SK-N-SH (cell line): ENCODE data around the gene CNOT11. TPM values are rescaled to one million over a fixed set of nuclear protein-coding genes. Genes with fewer than 3 reads are reported as not detected.

Experiments used
- CTCF ChIA-PET: fragments of 300-600, 350-600 bp; formaldehyde crosslinking; extraction: SDS; loops from one replicate; lab custom pipeline; 2021; lab: Yijun Ruan, JAX
- POLR2A ChIA-PET: fragments of 350-600 bp; sonication (Branson Sonifier 250); formaldehyde crosslinking; extraction: SDS; loops from one replicate; lab custom pipeline; 2020; ENCODE audit warnings: antibody characterized with exemption, inconsistent platforms; lab: Yijun Ruan, JAX
- DNase-seq: peaks from one replicate; pipeline ENCODE4 v3.0.0; 2012
- H2AFZ ChIP-seq: fragments of 200-600 bp; sonication (generic); 2 replicates; pipeline ENCODE4 v1.8.1; 2016; ENCODE audit warnings: antibody characterized with exemption, mild to moderate bottlenecking, low read depth
- H3F3A ChIP-seq: fragments of 200-600 bp; sonication (generic); replicated peaks from 2 replicates; pipeline ENCODE3; 2016; ENCODE audit warnings: antibody characterized with exemption, mild to moderate bottlenecking; ENCODE audit not compliant: insufficient read depth
- H3K27ac ChIP-seq, 2 experiments: fragments of 200-500 bp in 1 of 2; fragments of 200-600 bp in 1 of 2; sonication (Bioruptor generic) in 1 of 2; sonication (generic), shearing (Covaris generic) in 1 of 2; 2 replicates each; pipeline versions ENCODE4 v1.5.1 to v1.6.1; 2014 to 2016; ENCODE audit warnings: low read depth in 2 of 2, inconsistent platforms in 1 of 2, low read length in 1 of 2, mild to moderate bottlenecking in 1 of 2, mixed read lengths in 1 of 2
- H3K27me3 ChIP-seq: fragments of 200-600 bp; sonication (generic), shearing (Covaris generic); 2 replicates; pipeline ENCODE4 v1.6.1; 2016; ENCODE audit warnings: mixed run types; ENCODE audit not compliant: insufficient read depth
- H3K36me3 ChIP-seq, 2 experiments: fragments of 200-500 bp in 1 of 2; fragments of 200-600 bp in 1 of 2; sonication (Bioruptor generic) in 1 of 2; sonication (generic) in 1 of 2; replicated peaks in 1 of 2; 2 replicates each; pipeline versions ENCODE3 to v1.5.1; 2014 to 2016; ENCODE audit warnings: low read length in 1 of 2, mild to moderate bottlenecking in 1 of 2; ENCODE audit not compliant: insufficient read depth in 2 of 2, control insufficient read depth in 1 of 2
- H3K4me1 ChIP-seq, 2 experiments: fragments of 200-500 bp in 1 of 2; fragments of 200-600 bp in 1 of 2; sonication (Bioruptor generic) in 1 of 2; sonication (generic), shearing (Covaris generic) in 1 of 2; 2 replicates each; pipeline versions ENCODE4 v1.5.1 to v1.6.1; 2014 to 2016; ENCODE audit warnings: low read depth in 1 of 2, low read length in 1 of 2, mixed run types in 1 of 2; ENCODE audit not compliant: insufficient read depth in 2 of 2, control insufficient read depth in 1 of 2
- H3K4me2 ChIP-seq: fragments of 200-600 bp; sonication (generic), shearing (Covaris generic); 2 replicates; pipeline ENCODE4 v1.6.1; 2017; ENCODE audit warnings: mixed run types
- H3K4me3 ChIP-seq, 2 experiments: fragments of 200-500 bp in 1 of 2; fragments of 200-600 bp in 1 of 2; sonication (Bioruptor generic) in 1 of 2; sonication (generic), shearing (Covaris generic) in 1 of 2; 2 replicates each; pipeline versions ENCODE4 v1.5.1 to v1.8.1; 2014 to 2016; ENCODE audit warnings: low read depth in 2 of 2, inconsistent platforms in 1 of 2, low read length in 1 of 2, mild to moderate bottlenecking in 1 of 2, mixed read lengths in 1 of 2, moderate library complexity in 1 of 2
- H3K79me2 ChIP-seq: fragments of 200-600 bp; sonication (generic); 2 replicates; pipeline ENCODE4 v1.8.1; 2017; ENCODE audit warnings: mild to moderate bottlenecking; ENCODE audit not compliant: insufficient read depth
- H3K9ac ChIP-seq: fragments of 200-600 bp; sonication (generic); 2 replicates; pipeline ENCODE4 v1.6.1; 2017; ENCODE audit warnings: mixed run types
- H3K9me2 ChIP-seq: fragments of 200-600 bp; sonication (generic); 2 replicates; pipeline ENCODE4 v1.6.1; 2017; ENCODE audit warnings: mixed run types
- H3K9me3 ChIP-seq: fragments of 200-600 bp; sonication (generic); 2 replicates; pipeline ENCODE4 v1.6.1; 2017; ENCODE audit warnings: mixed run types, mild to moderate bottlenecking, moderate library complexity
- H4K20me1 ChIP-seq: fragments of 200-600 bp; sonication (generic); 2 replicates; pipeline ENCODE4 v1.6.1; 2017; ENCODE audit warnings: mild to moderate bottlenecking, mixed run types; ENCODE audit not compliant: insufficient read depth
- CHD2 ChIP-seq: fragments of 150-350 bp; IDR thresholded peaks from 2 replicates; pipeline ENCODE4 v1.6.1; 2018; ENCODE audit warnings: low read length; ENCODE audit not compliant: partially characterized antibody
- EZH2phosphoT487 ChIP-seq: fragments of 200-600 bp; sonication (generic); IDR thresholded peaks from 2 replicates; pipeline ENCODE4 v1.6.1; 2017; ENCODE audit warnings: low read depth, mixed run types, mild to moderate bottlenecking, antibody characterized with exemption, moderate library complexity, borderline replicate concordance
- FOSL2 ChIP-seq: IDR thresholded peaks from 2 replicates; pipeline ENCODE4 v1.4.0; 2012; ENCODE audit warnings: low read depth, mild to moderate bottlenecking, moderate library complexity, borderline replicate concordance
- FOXM1 ChIP-seq: IDR thresholded peaks from 2 replicates; pipeline ENCODE4 v1.4.0; 2012; ENCODE audit warnings: low read depth, mild to moderate bottlenecking
- GABPA ChIP-seq: IDR thresholded peaks from 2 replicates; pipeline ENCODE4 v1.4.0; 2012; ENCODE audit warnings: low read depth, mild to moderate bottlenecking
- JUND ChIP-seq: IDR thresholded peaks from 2 replicates; pipeline ENCODE4 v1.4.0; 2012
- NRF1 ChIP-seq: IDR thresholded peaks from 2 replicates; pipeline ENCODE4 v1.6.1; 2012; ENCODE audit warnings: low read depth, mild to moderate bottlenecking, low read length
- RCOR1 ChIP-seq: fragments of 150-350 bp; IDR thresholded peaks from 2 replicates; pipeline ENCODE4 v1.6.1; 2017; ENCODE audit warnings: antibody characterized with exemption, low read length
- RFX5 ChIP-seq: IDR thresholded peaks from 2 replicates; pipeline ENCODE4 v1.6.1; 2012; ENCODE audit warnings: mild to moderate bottlenecking, improper control_type of control experiment, low read length
- SIN3A ChIP-seq: IDR thresholded peaks from 2 replicates; pipeline ENCODE4 v1.6.1; 2012; ENCODE audit warnings: low read depth, mild to moderate bottlenecking, low read length, moderate library complexity, borderline replicate concordance
- TEAD4 ChIP-seq: IDR thresholded peaks from 2 replicates; pipeline ENCODE4 v1.4.0; 2012; ENCODE audit warnings: mild to moderate bottlenecking, borderline replicate concordance; ENCODE audit not compliant: insufficient read depth
- YY1 ChIP-seq: IDR thresholded peaks from 2 replicates; pipeline ENCODE4 v1.4.0; 2012; ENCODE audit warnings: low read depth, mild to moderate bottlenecking
- WGBS: methylation state at CpG from one replicate; pipeline ENCODE4 v1.1.6; 2017; ENCODE audit warnings: low lambda C conversion rate; 5-methylcytosine and 5-hydroxymethylcytosine counted together
- polyA plus RNA-seq, 3 experiments: library from polyadenylated mRNA; depleted of rRNA; stranded (reverse); fragments of >200 nt; gene quantifications; 2 replicates each; pipeline ENCODE4 v1.2.3, GENCODE V29; 2012
- TF ChIP-seq, protein P1 (sequence below): fragments of 150-350 bp; IDR thresholded peaks from 2 replicates; pipeline ENCODE4 v1.6.1; 2017; ENCODE audit warnings: antibody characterized with exemption, low read length, low read depth, borderline replicate concordance
- TF ChIP-seq, protein P2 (sequence below): IDR thresholded peaks from 2 replicates; pipeline ENCODE4 v1.4.0; 2012; ENCODE audit warnings: low read depth, borderline replicate concordance

The CNOT11 gene
- polyA plus RNA-seq, 1 of the 3 experiments (the other 2 are of a cell fraction), result 38.4 TPM

DNA sequence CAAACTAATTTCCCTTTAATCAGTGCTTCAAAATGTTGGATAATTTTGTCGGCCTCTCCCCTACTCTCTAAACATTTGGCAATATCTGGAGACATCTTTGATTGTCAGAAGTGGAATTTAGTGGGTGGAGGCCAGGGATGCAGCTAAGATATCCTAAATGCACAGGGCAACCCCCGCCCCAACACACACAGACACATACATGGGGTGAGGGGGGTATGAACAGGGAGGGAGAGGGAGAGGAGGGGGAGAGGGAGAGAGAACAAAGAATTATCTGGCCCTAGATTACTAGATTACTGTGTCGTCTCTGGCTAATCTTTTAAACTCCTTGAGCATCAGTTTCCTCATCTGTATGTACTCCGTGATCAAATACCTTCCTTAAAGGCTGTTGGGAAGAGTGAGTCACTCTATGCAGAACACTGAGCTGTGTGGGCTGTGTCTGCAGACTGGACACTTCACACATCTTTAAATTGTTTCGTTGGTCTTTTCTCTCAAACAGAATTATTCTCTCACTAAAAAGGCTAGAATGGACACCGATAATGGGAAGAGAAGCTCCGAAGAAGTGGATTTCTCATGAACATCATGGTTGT lies 52.9 kb downstream of the CNOT11 start:
- peaks cover 67% of the 10 kb centered on the region for H4K20me1 ChIP-seq
- peaks cover 77% of the 10 kb centered on the region for H3K79me2 ChIP-seq
- peak overlapping the region; percentile 4 to 88; a peak in 2 of 4 replicates for H3K4me3 ChIP-seq
- H3K36me3 ChIP-seq, result peaks cover 0 to 18% of the 10 kb centered on the region in 2 experiments
- DNase-seq, result no peak
- H2AFZ ChIP-seq, result no peak overlapping the region
- peak overlapping the region; percentile 97 for H3K4me2 ChIP-seq
- no peaks in the 10 kb centered on the region for H3K9me2 ChIP-seq
- TF ChIP-seq RFX5 (no peak), FOSL2 (peak; percentile 68; the same call in 1 of the 2 replicates), JUND (peak; percentile 47; the same call in 1 of the 2 replicates)
- POLR2A ChIA-PET, result no interaction called here
- CTCF ChIA-PET, result no interaction called here
- no peaks in the 10 kb centered on the region for H3K27me3 ChIP-seq
- peaks cover 13% of the 10 kb centered on the region for H3F3A ChIP-seq
- H3K27ac ChIP-seq, result peak overlapping the region in 1 of 2 experiments; percentile 88; a peak in 2 of 4 replicates
- 70% methylated on average over 7 of the region's 7 CpGs for WGBS
- peaks cover 12 to 20% of the 10 kb centered on the region in 2 experiments; a peak in 3 of 4 replicates for H3K4me1 ChIP-seq
- no peak overlapping the region for H3K9ac ChIP-seq
- no peaks in the 10 kb centered on the region for H3K9me3 ChIP-seq

DNA sequence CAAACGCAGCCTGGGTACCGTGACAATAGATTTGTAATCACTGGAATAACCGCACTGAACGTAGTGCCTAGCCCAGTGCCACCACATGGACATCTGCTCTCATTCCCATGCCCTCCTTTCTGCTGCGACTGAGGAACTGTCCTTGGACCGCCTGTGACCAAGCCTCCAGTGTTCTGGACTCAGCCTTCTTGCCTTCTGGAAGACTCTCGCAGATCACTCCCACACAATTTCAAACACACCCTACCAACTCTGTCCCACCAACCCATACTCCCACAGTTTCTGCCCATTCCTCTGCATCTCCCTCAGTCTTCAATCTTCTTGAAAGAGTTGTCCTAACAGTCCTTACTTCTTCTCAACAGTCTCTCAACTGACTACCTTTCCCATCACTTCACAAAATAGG lies 53.7 kb downstream of the CNOT11 start:
- H3K9me3 ChIP-seq, result no peaks in the 10 kb centered on the region
- TF ChIP-seq, protein P1, sequence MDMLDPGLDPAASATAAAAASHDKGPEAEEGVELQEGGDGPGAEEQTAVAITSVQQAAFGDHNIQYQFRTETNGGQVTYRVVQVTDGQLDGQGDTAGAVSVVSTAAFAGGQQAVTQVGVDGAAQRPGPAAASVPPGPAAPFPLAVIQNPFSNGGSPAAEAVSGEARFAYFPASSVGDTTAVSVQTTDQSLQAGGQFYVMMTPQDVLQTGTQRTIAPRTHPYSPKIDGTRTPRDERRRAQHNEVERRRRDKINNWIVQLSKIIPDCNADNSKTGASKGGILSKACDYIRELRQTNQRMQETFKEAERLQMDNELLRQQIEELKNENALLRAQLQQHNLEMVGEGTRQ, result no peak
- TF ChIP-seq SIN3A, result peak; percentile 11; the same call in 1 of the 2 replicates
- TF ChIP-seq, all 33 proteins: peak for 1
- peak overlapping the region; percentile 97 for H3K4me2 ChIP-seq
- H3K27me3 ChIP-seq, result no peaks in the 10 kb centered on the region
- H3K27ac ChIP-seq, result peak overlapping the region; percentile 3 to 88; a peak in 2 of 4 replicates
- H3K9ac ChIP-seq, result peak overlapping the region; percentile 93; the same call in 1 of the 2 replicates
- H3K4me3 ChIP-seq, result peak overlapping the region; percentile 88 to 92
- H3K79me2 ChIP-seq, result peaks cover 69% of the 10 kb centered on the region
- H3K36me3 ChIP-seq, result peaks cover 0 to 16% of the 10 kb centered on the region in 2 experiments
- H3F3A ChIP-seq, result peaks cover 13% of the 10 kb centered on the region
- CTCF ChIA-PET, result no interaction called here
- 90% methylated on average over 6 of the region's 7 CpGs for WGBS
- H4K20me1 ChIP-seq, result peaks cover 59% of the 10 kb centered on the region
- no peak for DNase-seq
- no peaks in the 10 kb centered on the region for H3K9me2 ChIP-seq
- H2AFZ ChIP-seq, result no peak overlapping the region
- POLR2A ChIA-PET, result no interaction called here
- peaks cover 12 to 20% of the 10 kb centered on the region in 2 experiments; a peak in 3 of 4 replicates for H3K4me1 ChIP-seq

DNA sequence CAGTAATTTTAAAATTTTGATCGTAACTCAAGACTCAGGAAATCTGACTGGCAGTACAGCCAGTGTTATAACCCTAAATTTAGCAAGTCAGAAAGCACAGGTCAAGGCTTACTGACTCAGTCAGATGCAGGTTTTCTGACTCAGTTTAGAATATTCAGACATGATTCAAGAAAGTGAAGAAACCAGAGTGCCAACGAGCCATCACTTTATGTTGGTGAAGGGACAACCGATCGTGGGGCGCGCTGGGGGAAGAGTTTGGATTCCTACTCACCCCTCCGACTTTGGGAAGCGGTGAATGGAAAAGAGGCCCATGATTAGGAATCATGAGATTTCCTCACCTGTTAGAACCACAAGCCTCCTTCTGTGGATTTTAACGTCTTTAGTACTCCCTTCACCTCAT lies 54.8 kb downstream of the CNOT11 start:
- ChIA-PET POLR2A (interaction anchor here (1.0 kb wide), 1 partner anchor 54 kb away, joined by 3 read pairs; no protein-coding TSS in a partner anchor), CTCF (no interaction called here)
- peak overlapping the region; percentile 88 to 92 for H3K4me3 ChIP-seq
- H3K9me3 ChIP-seq, result no peaks in the 10 kb centered on the region
- no peak for DNase-seq
- H3K4me2 ChIP-seq, result peak overlapping the region; percentile 97
- 0 out of 2 replicates have a peak overlapping the region, but pooled peaks have one; percentile 99 for H2AFZ ChIP-seq
- 57% methylated on average over 9 of the region's 9 CpGs for WGBS
- peaks cover 49% of the 10 kb centered on the region for H4K20me1 ChIP-seq
- peak overlapping the region in 1 of 2 experiments; percentile 88; a peak in 2 of 4 replicates for H3K27ac ChIP-seq
- peak overlapping the region; percentile 93 for H3K9ac ChIP-seq
- H3K9me2 ChIP-seq, result no peaks in the 10 kb centered on the region
- peaks cover 0 to 10% of the 10 kb centered on the region in 2 experiments for H3K36me3 ChIP-seq
- H3F3A ChIP-seq, result peaks cover 13% of the 10 kb centered on the region
- TF ChIP-seq, protein P2, sequence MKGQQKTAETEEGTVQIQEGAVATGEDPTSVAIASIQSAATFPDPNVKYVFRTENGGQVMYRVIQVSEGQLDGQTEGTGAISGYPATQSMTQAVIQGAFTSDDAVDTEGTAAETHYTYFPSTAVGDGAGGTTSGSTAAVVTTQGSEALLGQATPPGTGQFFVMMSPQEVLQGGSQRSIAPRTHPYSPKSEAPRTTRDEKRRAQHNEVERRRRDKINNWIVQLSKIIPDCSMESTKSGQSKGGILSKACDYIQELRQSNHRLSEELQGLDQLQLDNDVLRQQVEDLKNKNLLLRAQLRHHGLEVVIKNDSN, result no peak
- TF ChIP-seq YY1, result no peak
- no peak for TF ChIP-seq RCOR1
- TF ChIP-seq FOXM1, result no peak
- no peak for TF ChIP-seq NRF1
- no peak for TF ChIP-seq TEAD4
- no peak for TF ChIP-seq CHD2
- no peak for TF ChIP-seq SIN3A
- TF ChIP-seq GABPA, result no peak
- TF ChIP-seq EZH2phosphoT487, result no peak
- H3K79me2 ChIP-seq, result peaks cover 58% of the 10 kb centered on the region
- no peaks in the 10 kb centered on the region for H3K27me3 ChIP-seq
- H3K4me1 ChIP-seq, result peaks cover 12 to 20% of the 10 kb centered on the region in 2 experiments; a peak in 3 of 4 replicates
